ENCODE data around the gene USP2.

The USP2 gene, protein sequence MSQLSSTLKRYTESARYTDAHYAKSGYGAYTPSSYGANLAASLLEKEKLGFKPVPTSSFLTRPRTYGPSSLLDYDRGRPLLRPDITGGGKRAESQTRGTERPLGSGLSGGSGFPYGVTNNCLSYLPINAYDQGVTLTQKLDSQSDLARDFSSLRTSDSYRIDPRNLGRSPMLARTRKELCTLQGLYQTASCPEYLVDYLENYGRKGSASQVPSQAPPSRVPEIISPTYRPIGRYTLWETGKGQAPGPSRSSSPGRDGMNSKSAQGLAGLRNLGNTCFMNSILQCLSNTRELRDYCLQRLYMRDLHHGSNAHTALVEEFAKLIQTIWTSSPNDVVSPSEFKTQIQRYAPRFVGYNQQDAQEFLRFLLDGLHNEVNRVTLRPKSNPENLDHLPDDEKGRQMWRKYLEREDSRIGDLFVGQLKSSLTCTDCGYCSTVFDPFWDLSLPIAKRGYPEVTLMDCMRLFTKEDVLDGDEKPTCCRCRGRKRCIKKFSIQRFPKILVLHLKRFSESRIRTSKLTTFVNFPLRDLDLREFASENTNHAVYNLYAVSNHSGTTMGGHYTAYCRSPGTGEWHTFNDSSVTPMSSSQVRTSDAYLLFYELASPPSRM

DNA sequence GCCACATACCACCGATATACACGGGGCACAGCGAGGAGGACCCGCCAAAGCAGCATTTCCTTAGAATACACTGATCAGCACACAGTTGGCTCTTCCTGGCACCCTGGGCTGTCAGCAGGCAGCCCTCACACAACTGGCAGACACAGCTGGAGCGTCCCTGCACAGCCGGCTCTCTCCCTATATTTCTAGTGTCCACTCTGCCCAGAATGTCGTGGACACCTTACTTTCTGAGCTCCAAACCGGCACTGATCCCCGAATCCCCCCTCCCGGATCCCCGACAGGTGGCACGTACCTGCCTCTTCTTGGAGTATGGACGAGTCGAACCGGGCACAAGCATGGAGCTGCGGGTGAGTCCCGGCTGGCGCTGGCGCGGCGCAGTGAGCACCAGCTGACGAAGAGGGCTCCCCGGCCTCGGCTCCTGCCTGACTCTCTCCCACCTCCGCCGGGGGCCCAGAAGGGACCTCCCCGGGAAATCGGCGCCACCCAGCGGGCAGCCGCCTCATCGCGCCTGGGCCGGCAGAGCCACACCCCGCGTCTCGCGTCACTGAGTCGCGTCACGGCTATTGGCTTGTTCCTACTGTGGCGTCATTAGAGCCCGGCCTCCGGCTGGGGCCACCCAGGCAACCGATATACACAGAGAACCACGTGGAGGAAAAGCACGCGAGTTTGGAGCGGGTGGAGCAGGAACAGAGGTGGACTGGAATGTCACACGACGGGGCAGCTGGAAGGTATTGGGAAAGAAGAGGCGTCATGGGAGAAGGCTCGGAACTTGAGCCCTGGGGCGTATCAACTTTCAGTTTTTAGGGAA, at the start of gene USP2:
TSS of gene USP2 (minus strand) at position 510 of the 808 bp plus-strand sequence. CDS start 8,210 bp downstream, outside the sequence.
- peaks cover 67% of the 10 kb centered on the region for H3K27me3 ChIP-seq
- H3K27ac ChIP-seq, result no peak within 1 kb of the TSS
- TF ChIP-seq, protein P1, sequence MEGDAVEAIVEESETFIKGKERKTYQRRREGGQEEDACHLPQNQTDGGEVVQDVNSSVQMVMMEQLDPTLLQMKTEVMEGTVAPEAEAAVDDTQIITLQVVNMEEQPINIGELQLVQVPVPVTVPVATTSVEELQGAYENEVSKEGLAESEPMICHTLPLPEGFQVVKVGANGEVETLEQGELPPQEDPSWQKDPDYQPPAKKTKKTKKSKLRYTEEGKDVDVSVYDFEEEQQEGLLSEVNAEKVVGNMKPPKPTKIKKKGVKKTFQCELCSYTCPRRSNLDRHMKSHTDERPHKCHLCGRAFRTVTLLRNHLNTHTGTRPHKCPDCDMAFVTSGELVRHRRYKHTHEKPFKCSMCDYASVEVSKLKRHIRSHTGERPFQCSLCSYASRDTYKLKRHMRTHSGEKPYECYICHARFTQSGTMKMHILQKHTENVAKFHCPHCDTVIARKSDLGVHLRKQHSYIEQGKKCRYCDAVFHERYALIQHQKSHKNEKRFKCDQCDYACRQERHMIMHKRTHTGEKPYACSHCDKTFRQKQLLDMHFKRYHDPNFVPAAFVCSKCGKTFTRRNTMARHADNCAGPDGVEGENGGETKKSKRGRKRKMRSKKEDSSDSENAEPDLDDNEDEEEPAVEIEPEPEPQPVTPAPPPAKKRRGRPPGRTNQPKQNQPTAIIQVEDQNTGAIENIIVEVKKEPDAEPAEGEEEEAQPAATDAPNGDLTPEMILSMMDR (IDR thresholded peaks at IDR 0.05), result peak; percentile 90

DNA sequence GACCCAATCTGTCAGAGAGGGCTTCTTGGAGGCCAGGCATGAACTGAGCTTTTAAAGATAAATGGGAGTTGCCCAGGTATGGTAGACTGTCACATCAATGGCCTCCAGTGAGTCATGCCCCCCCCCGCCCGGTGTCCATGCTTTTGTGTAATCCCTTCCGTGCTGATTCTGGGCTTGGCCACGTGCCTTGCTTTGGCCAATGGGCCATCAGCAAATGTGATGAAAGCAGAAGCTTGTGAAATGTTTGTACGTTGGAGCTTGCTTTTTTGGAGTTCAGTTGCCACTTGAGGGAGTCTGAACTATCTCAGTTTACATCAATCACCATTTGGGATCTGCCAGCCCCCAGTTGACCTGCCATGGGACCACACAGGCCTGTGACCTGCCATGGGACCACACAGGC, 45.8 kb upstream of the USP2 start:
- no peaks in the 10 kb centered on the region for H3K36me3 ChIP-seq
- TF ChIP-seq, protein P1 (IDR thresholded peaks at IDR 0.05), result no peak
- peaks cover 47% of the 10 kb centered on the region for H3K27me3 ChIP-seq

More for the DNA sequence above, at the start of gene USP2:
- no peaks in the 10 kb centered on the region for H3K36me3 ChIP-seq
- H3K4me3 ChIP-seq (ENCODE audit: low read depth in 1 of 2, low read length in 1 of 2), result peak within 1 kb of the TSS; percentile 55
- H3K4me1 ChIP-seq (ENCODE audit: control insufficient read depth in 1 of 2, insufficient read depth in 1 of 2, low read depth in 1 of 2, low read length in 1 of 2), result peaks cover 14 to 15% of the 10 kb centered on the region in 2 experiments
- H3K9me3 ChIP-seq, result no peaks in the 10 kb centered on the region

DNA sequence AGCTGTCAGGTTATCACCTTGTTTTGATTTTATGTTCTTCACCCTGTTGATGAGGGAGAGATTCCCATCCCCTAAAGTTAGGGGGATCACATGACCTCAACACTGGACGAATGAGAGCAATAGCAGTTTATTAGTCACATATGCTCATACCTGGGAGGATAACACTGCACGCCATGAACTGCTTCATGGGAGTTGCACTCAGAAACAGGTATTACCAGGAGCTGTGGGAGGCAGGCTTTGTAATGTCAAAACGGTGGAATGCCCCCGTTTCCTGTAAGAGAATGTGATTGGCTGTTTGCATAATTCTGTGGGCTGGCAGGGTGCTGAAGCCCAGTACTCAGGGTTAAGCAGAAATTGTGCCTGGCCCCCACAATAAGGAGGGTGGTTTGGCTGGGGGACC, 44.7 kb upstream of the USP2 start:
- Histone ChIP-seq H3K36me3 (no peaks in the 10 kb centered on the region), H3K27ac (no peak overlapping the region), H3K4me1 (ENCODE audit: control insufficient read depth in 1 of 2, insufficient read depth in 1 of 2, low read depth in 1 of 2, low read length in 1 of 2) (no peaks in the 10 kb centered on the region), H3K27me3 (peaks cover 58% of the 10 kb centered on the region), H3K9me3 (no peaks in the 10 kb centered on the region), H3K4me3 (ENCODE audit: low read depth in 1 of 2, low read length in 1 of 2) (no peak overlapping the region)
- TF ChIP-seq, protein P1 (IDR thresholded peaks at IDR 0.05), result no peak

More for the DNA sequence above, 45.8 kb upstream of the USP2 start:
- no peaks in the 10 kb centered on the region for H3K4me1 ChIP-seq (ENCODE audit: control insufficient read depth in 1 of 2, insufficient read depth in 1 of 2, low read depth in 1 of 2, low read length in 1 of 2)
- no peak overlapping the region for H3K4me3 ChIP-seq (ENCODE audit: low read depth in 1 of 2, low read length in 1 of 2)
- H3K27ac ChIP-seq, result no peak overlapping the region
- H3K9me3 ChIP-seq, result no peaks in the 10 kb centered on the region

DNA sequence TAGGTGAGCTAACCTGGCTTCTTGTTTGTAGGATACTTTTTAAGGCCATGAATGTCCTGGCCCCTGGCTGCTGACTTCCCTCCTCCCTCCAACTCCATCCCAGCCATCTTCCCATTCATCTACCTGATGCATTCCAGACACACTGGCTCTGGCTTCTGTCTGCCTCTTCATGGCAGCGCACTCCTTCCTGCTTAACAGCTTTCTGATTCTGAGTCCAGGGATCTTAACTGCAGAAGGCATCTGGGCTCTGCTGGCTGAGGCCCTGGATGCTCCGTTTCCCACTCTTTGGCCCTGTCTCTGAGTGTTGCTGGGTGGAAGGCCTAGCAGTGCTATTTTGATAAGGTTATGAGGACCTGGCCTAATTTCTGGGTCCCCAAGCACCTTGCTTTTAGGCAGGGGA, 43.3 kb upstream of the USP2 start:
- no peak overlapping the region for H3K27ac ChIP-seq
- TF ChIP-seq, protein P1 (IDR thresholded peaks at IDR 0.05), result no peak
- no peaks in the 10 kb centered on the region for H3K4me1 ChIP-seq (ENCODE audit: control insufficient read depth in 1 of 2, insufficient read depth in 1 of 2, low read depth in 1 of 2, low read length in 1 of 2)
- no peaks in the 10 kb centered on the region for H3K36me3 ChIP-seq
- H3K9me3 ChIP-seq, result no peaks in the 10 kb centered on the region
- H3K27me3 ChIP-seq, result peaks cover 60% of the 10 kb centered on the region
- no peak overlapping the region for H3K4me3 ChIP-seq (ENCODE audit: low read depth in 1 of 2, low read length in 1 of 2)

DNA sequence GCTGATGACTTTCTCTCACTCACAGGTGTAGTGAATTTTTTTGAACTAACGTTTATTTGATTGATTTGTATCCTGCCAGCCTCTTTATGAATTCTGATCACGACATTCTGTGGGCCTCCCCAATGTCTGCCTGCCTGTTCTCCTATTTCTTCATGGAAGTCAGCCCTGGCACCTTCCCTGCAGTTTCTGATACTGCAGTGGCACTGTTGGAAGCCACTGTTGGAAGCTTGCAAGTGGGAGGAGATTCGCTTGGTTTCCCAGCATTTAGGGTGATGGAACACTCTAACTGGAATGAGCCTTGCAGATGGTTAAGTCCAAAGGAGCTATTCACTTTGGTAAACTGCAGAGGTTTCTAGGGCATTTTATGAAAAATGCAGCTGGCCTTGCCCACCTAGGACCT, 42.8 kb upstream of the USP2 start:
- Histone ChIP-seq H3K36me3 (no peaks in the 10 kb centered on the region), H3K9me3 (no peaks in the 10 kb centered on the region), H3K4me1 (ENCODE audit: control insufficient read depth in 1 of 2, insufficient read depth in 1 of 2, low read depth in 1 of 2, low read length in 1 of 2) (no peaks in the 10 kb centered on the region), H3K4me3 (ENCODE audit: low read depth in 1 of 2, low read length in 1 of 2) (no peak overlapping the region), H3K27ac (no peak overlapping the region), H3K27me3 (peaks cover 63% of the 10 kb centered on the region)
- TF ChIP-seq, protein P1 (IDR thresholded peaks at IDR 0.05), result no peak
